Measurements from ENCODE around the gene DOCK8.
A peak's percentile ranks its signal among the peaks of the same experiment; 100 is the strongest.

DOCK8 gene

GRCh38 chr9:446074-446699 is 231.5 kb downstream of the DOCK8 start:
- Histone ChIP-seq H4K20me1 (ENCODE audit: insufficient read depth, low read length) (no peaks in the 10 kb centered on the region), H3K9me2 (replicated peaks; ENCODE audit: insufficient read depth, low read length) (no peaks in the 10 kb centered on the region), H3K4me2 (ENCODE audit: low read depth, low read length) (0 out of 2 replicates have a peak overlapping the region, but pooled peaks have one; percentile 28), H3K9ac (ENCODE audit: low read length) (no peak overlapping the region), H3F3A (ENCODE audit: insufficient read depth, low read length) (peaks cover 20% of the 10 kb centered on the region), H3K4me1 (ENCODE audit: low read length) (peaks cover 21% of the 10 kb centered on the region), H3K79me2 (ENCODE audit: low read length) (no peaks in the 10 kb centered on the region), H3K9me3 (replicated peaks; ENCODE audit: insufficient read depth, low read length) (no peaks in the 10 kb centered on the region), H3K36me3 (replicated peaks; ENCODE audit: insufficient read depth, low read length) (0 out of 2 replicates have a peak, but pooled peaks cover 7% of the 10 kb centered on the region), H3K27me3 (replicated peaks; ENCODE audit: insufficient read depth, low read length) (no peaks in the 10 kb centered on the region), H3K4me3 (ENCODE audit: low read length) (no peak overlapping the region), H2AFZ (ENCODE audit: low read length) (no peak overlapping the region), H3K27ac (ENCODE audit: low read length) (peak overlapping the region; percentile 42; the same call in 1 of the 2 replicates)
- DNase-seq = no peak
- no peak for TF ChIP-seq EZH2phosphoT487 (IDR thresholded peaks at IDR 0.05; ENCODE audit: low read length)
- TF ChIP-seq, protein P1, sequence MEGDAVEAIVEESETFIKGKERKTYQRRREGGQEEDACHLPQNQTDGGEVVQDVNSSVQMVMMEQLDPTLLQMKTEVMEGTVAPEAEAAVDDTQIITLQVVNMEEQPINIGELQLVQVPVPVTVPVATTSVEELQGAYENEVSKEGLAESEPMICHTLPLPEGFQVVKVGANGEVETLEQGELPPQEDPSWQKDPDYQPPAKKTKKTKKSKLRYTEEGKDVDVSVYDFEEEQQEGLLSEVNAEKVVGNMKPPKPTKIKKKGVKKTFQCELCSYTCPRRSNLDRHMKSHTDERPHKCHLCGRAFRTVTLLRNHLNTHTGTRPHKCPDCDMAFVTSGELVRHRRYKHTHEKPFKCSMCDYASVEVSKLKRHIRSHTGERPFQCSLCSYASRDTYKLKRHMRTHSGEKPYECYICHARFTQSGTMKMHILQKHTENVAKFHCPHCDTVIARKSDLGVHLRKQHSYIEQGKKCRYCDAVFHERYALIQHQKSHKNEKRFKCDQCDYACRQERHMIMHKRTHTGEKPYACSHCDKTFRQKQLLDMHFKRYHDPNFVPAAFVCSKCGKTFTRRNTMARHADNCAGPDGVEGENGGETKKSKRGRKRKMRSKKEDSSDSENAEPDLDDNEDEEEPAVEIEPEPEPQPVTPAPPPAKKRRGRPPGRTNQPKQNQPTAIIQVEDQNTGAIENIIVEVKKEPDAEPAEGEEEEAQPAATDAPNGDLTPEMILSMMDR (IDR thresholded peaks at IDR 0.05; ENCODE audit: low read length) = no peak
- no peak for TF ChIP-seq EZH2 (optimal IDR thresholded peaks at IDR 0.05; ENCODE audit: low read depth, low read length)

DNA sequence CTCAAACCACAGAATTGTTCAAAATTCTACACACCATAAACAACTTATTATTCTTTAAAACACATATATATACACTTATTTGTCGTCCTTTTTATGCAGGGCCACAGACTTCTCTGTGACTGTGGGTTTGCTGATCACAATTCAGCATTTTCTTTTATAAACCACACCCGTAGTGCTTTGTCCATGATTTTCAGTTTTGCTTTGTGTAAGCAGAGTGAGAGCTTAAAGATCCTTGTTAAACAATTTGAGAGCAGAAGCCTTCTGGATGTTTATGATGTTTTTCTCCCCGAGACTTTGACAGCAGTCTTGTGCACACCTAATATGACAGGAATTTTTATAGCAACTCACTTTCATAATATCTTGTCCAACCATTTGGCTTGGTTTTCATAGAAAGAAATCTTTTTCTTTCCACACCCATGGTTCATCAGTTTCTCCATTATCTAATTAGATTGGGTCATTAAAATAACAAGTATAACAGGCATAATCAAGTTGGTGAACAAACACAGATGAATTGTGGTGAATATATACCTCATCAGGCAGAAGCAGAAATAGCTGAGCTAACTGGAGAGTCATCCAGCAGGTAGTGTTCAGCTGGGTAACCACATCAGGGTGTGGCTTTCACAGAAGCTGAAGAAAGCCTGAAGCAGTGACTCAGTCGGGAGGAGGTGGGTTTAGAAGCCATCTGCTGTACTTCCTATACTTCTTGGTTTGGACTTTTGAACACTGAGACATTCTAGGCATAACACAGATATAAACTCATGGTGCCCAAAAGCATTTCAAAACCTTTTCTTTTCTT is 232.8 kb downstream of the DOCK8 start:
- peak; percentile 92 for DNase-seq

DNA sequence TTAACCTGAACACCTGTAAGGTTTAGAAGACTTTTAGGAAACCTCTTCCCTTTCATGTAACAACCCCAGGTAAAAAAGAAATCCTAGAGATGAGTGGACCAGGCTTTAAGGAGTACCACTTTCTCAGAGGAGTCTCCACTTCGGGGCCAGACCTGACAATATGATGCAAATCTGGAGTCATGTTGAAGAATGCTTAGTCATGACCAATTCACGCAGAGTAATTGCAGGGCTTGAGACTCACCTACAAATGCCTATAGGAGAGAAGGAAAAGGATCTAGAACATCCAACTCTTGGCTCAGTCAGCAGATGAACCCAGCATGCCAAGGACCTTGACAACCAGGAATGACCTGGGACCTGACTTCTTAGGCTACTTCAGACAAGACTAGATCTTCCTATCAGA is 235.4 kb downstream of the DOCK8 start:
- Histone ChIP-seq H3K4me1 (ENCODE audit: low read length) (peaks cover 21% of the 10 kb centered on the region), H4K20me1 (ENCODE audit: insufficient read depth, low read length) (no peaks in the 10 kb centered on the region), H3K36me3 (replicated peaks; ENCODE audit: insufficient read depth, low read length) (0 out of 2 replicates have a peak, but pooled peaks cover 7% of the 10 kb centered on the region), H3K4me3 (ENCODE audit: low read length) (no peak overlapping the region), H3K27me3 (replicated peaks; ENCODE audit: insufficient read depth, low read length) (no peaks in the 10 kb centered on the region), H3K27ac (ENCODE audit: low read length) (no peak overlapping the region), H3K4me2 (ENCODE audit: low read depth, low read length) (no peak overlapping the region), H3K9me2 (replicated peaks; ENCODE audit: insufficient read depth, low read length) (no peaks in the 10 kb centered on the region), H3F3A (ENCODE audit: insufficient read depth, low read length) (peaks cover 20% of the 10 kb centered on the region), H3K79me2 (ENCODE audit: low read length) (no peaks in the 10 kb centered on the region), H2AFZ (ENCODE audit: low read length) (no peak overlapping the region), H3K9ac (ENCODE audit: low read length) (no peak overlapping the region), H3K9me3 (replicated peaks; ENCODE audit: insufficient read depth, low read length) (no peaks in the 10 kb centered on the region)
- no peak for TF ChIP-seq EZH2phosphoT487 (IDR thresholded peaks at IDR 0.05; ENCODE audit: low read length)
- TF ChIP-seq, protein P1 (IDR thresholded peaks at IDR 0.05; ENCODE audit: low read length) = no peak
- no peak for TF ChIP-seq EZH2 (optimal IDR thresholded peaks at IDR 0.05; ENCODE audit: low read depth, low read length)
- DNase-seq = no peak

More for the DNA sequence above, 232.8 kb downstream of the DOCK8 start:
- H3K79me2 ChIP-seq (ENCODE audit: low read length) = no peaks in the 10 kb centered on the region
- H2AFZ ChIP-seq (ENCODE audit: low read length) = peak overlapping the region; percentile 4
- H3K9ac ChIP-seq (ENCODE audit: low read length) = peak overlapping the region; percentile 42
- 0 out of 2 replicates have a peak, but pooled peaks cover 7% of the 10 kb centered on the region for H3K36me3 ChIP-seq (replicated peaks; ENCODE audit: insufficient read depth, low read length)
- no peaks in the 10 kb centered on the region for H3K27me3 ChIP-seq (replicated peaks; ENCODE audit: insufficient read depth, low read length)
- TF ChIP-seq, protein P1 (IDR thresholded peaks at IDR 0.05; ENCODE audit: low read length) = no peak
- no peak for TF ChIP-seq EZH2phosphoT487 (IDR thresholded peaks at IDR 0.05; ENCODE audit: low read length)
- TF ChIP-seq EZH2 (optimal IDR thresholded peaks at IDR 0.05; ENCODE audit: low read depth, low read length) = no peak
- peaks cover 21% of the 10 kb centered on the region for H3K4me1 ChIP-seq (ENCODE audit: low read length)
- no peaks in the 10 kb centered on the region for H3K9me2 ChIP-seq (replicated peaks; ENCODE audit: insufficient read depth, low read length)
- peaks cover 20% of the 10 kb centered on the region for H3F3A ChIP-seq (ENCODE audit: insufficient read depth, low read length)
- peak overlapping the region; percentile 67 for H3K4me2 ChIP-seq (ENCODE audit: low read depth, low read length)
- H3K27ac ChIP-seq (ENCODE audit: low read length) = peak overlapping the region; percentile 79
- no peaks in the 10 kb centered on the region for H3K9me3 ChIP-seq (replicated peaks; ENCODE audit: insufficient read depth, low read length)
- H4K20me1 ChIP-seq (ENCODE audit: insufficient read depth, low read length) = no peaks in the 10 kb centered on the region
- peak overlapping the region; percentile 32 for H3K4me3 ChIP-seq (ENCODE audit: low read length)
